ENCODE data around the gene TMEM178B.

Gene TMEM178B

DNA sequence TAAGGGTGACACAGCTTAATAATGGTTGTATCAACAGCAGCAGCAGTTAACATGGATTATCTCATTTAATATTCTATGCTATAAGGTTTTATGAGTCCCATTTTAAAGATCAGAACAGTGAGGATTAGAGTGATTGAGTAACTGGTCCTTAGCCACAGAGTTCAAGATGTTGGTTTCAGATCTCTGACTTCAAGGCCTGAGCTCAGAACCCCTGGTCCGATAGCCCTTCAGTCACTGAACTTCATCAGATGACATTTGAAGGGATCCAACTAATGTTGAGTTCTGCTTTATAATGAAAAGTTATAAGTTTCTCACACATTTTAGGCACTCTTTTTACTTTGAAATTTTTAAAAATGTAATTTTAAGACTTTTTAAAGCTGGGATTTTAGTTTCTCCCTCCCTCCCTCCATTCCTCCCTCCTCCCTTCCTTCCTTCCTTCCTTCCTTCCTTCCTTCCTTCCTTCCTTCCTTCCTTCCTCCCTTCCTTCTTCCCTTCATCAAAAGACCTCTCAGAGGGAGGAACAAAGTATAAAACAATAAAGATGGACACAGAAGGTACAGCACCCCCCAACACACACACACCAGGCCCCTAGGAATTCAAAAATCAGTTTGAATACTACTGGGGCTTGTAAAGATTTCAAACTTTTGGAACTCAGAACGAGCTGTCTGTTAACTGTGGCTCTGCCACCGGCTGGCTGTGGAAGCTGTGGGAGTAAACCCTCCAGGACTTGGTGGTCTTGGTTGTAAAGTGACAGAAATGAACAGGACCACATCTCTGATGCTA is 270.5 kb downstream of the TMEM178B start:
- Histone ChIP-seq H3K27ac (ENCODE audit: low read depth, low read length) (no peak overlapping the region), H3K36me3 (ENCODE audit: control insufficient read depth, low read length) (no peaks in the 10 kb centered on the region), H3K9me3 (ENCODE audit: control insufficient read depth, insufficient read depth, low read length) (no peaks in the 10 kb centered on the region), H3K27me3 (ENCODE audit: control insufficient read depth, low read length) (no peaks in the 10 kb centered on the region; the same call in 1 of the 2 replicates), H3K79me2 (ENCODE audit: control insufficient read depth, low read length) (no peaks in the 10 kb centered on the region), H3F3A (ENCODE audit: control insufficient read depth, insufficient read depth) (no peaks in the 10 kb centered on the region), H3K4me1 (ENCODE audit: control insufficient read depth, low read length) (no peaks in the 10 kb centered on the region), H4K20me1 (ENCODE audit: control insufficient read depth, insufficient read depth, low read depth, low read length) (no peaks in the 10 kb centered on the region), H3K9me2 (replicated peaks; ENCODE audit: control insufficient read depth, low read length) (no peaks in the 10 kb centered on the region), H3K4me3 (ENCODE audit: low read length) (no peak overlapping the region), H3K4me2 (ENCODE audit: low read length) (no peak overlapping the region)
- TF ChIP-seq EZH2phosphoT487 (IDR thresholded peaks at IDR 0.05; ENCODE audit: borderline replicate concordance, low read length): no peak
- TF ChIP-seq, protein P1, sequence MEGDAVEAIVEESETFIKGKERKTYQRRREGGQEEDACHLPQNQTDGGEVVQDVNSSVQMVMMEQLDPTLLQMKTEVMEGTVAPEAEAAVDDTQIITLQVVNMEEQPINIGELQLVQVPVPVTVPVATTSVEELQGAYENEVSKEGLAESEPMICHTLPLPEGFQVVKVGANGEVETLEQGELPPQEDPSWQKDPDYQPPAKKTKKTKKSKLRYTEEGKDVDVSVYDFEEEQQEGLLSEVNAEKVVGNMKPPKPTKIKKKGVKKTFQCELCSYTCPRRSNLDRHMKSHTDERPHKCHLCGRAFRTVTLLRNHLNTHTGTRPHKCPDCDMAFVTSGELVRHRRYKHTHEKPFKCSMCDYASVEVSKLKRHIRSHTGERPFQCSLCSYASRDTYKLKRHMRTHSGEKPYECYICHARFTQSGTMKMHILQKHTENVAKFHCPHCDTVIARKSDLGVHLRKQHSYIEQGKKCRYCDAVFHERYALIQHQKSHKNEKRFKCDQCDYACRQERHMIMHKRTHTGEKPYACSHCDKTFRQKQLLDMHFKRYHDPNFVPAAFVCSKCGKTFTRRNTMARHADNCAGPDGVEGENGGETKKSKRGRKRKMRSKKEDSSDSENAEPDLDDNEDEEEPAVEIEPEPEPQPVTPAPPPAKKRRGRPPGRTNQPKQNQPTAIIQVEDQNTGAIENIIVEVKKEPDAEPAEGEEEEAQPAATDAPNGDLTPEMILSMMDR (IDR thresholded peaks at IDR 0.05; ENCODE audit: low read depth, low read length, poor library complexity, severe bottlenecking): no peak

DNA sequence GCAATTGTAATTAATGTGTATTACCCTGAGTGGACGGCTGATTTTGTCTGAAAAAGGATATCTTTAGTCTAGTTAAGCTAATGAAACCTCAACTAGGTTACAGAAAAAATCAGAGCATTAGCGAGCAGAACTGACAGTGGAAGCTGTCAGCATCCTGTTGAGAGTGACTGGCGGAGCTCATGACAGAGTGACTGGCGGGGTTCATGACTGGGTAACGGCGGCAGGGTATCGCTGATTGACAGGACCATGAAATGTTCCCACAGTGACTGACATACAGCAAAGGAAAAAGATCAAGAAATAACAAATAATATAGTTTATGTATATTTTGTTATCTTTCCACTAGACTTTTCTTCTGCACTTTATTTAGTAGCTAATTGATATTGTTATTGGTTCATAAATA is 274.9 kb downstream of the TMEM178B start:
- TF ChIP-seq, protein P1 (IDR thresholded peaks at IDR 0.05; ENCODE audit: low read depth, low read length, poor library complexity, severe bottlenecking): no peak
- TF ChIP-seq EZH2phosphoT487 (IDR thresholded peaks at IDR 0.05; ENCODE audit: borderline replicate concordance, low read length): no peak
- no peaks in the 10 kb centered on the region; the same call in 1 of the 2 replicates for H3K27me3 ChIP-seq (ENCODE audit: control insufficient read depth, low read length)
- no peak overlapping the region for H3K4me2 ChIP-seq (ENCODE audit: low read length)
- H3K36me3 ChIP-seq (ENCODE audit: control insufficient read depth, low read length): no peaks in the 10 kb centered on the region
- no peak overlapping the region for H3K27ac ChIP-seq (ENCODE audit: low read depth, low read length)
- H3K4me3 ChIP-seq (ENCODE audit: low read length): no peak overlapping the region
- H3K9me2 ChIP-seq (replicated peaks; ENCODE audit: control insufficient read depth, low read length): no peaks in the 10 kb centered on the region
- no peaks in the 10 kb centered on the region for H3K9me3 ChIP-seq (ENCODE audit: control insufficient read depth, insufficient read depth, low read length)
- no peaks in the 10 kb centered on the region for H4K20me1 ChIP-seq (ENCODE audit: control insufficient read depth, insufficient read depth, low read depth, low read length)
- H3K79me2 ChIP-seq (ENCODE audit: control insufficient read depth, low read length): no peaks in the 10 kb centered on the region
- no peaks in the 10 kb centered on the region for H3F3A ChIP-seq (ENCODE audit: control insufficient read depth, insufficient read depth)
- no peaks in the 10 kb centered on the region for H3K4me1 ChIP-seq (ENCODE audit: control insufficient read depth, low read length)

DNA sequence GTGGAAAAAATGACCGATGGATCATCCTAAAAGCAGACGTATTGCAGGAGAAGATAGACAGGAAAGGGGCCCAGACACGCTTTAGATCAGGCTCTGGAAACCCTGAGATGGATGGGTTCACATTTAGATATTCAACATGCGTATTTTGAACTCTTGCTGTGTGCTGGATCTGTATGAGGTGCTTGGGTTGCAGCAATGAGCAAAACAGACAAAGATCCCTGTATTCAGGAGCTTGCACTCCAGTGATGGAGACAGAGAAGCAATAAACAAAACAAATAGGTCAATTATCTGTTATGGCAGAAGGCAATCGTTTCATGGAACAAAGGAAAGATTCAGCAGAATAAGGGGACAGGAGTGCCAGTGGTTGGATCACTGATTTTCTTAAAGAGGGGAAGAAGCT is 275.5 kb downstream of the TMEM178B start:
- no peaks in the 10 kb centered on the region for H3K9me3 ChIP-seq (ENCODE audit: control insufficient read depth, insufficient read depth, low read length)
- no peak overlapping the region for H3K4me2 ChIP-seq (ENCODE audit: low read length)
- no peaks in the 10 kb centered on the region; the same call in 1 of the 2 replicates for H3K27me3 ChIP-seq (ENCODE audit: control insufficient read depth, low read length)
- H3K4me1 ChIP-seq (ENCODE audit: control insufficient read depth, low read length): peaks cover 6% of the 10 kb centered on the region
- no peaks in the 10 kb centered on the region for H4K20me1 ChIP-seq (ENCODE audit: control insufficient read depth, insufficient read depth, low read depth, low read length)
- no peak overlapping the region for H3K27ac ChIP-seq (ENCODE audit: low read depth, low read length)
- no peaks in the 10 kb centered on the region for H3K9me2 ChIP-seq (replicated peaks; ENCODE audit: control insufficient read depth, low read length)
- H3K4me3 ChIP-seq (ENCODE audit: low read length): no peak overlapping the region
- TF ChIP-seq EZH2phosphoT487 (IDR thresholded peaks at IDR 0.05; ENCODE audit: borderline replicate concordance, low read length): no peak
- TF ChIP-seq, protein P1 (IDR thresholded peaks at IDR 0.05; ENCODE audit: low read depth, low read length, poor library complexity, severe bottlenecking): no peak
- no peaks in the 10 kb centered on the region for H3K79me2 ChIP-seq (ENCODE audit: control insufficient read depth, low read length)
- no peaks in the 10 kb centered on the region for H3F3A ChIP-seq (ENCODE audit: control insufficient read depth, insufficient read depth)
- no peaks in the 10 kb centered on the region for H3K36me3 ChIP-seq (ENCODE audit: control insufficient read depth, low read length)

Data from DOHH2 (cell line).